ENCODE measurements around the gene FAM186B. TPM values are rescaled to one million over a fixed set of nuclear protein-coding genes. Genes with fewer than 3 reads are reported as not detected.

The FAM186B gene
- total RNA-seq, 1 donor from 2014 or later, result 0.65 TPM

- H3K9me3 ChIP-seq, result no peaks in the 10 kb centered on the region
- no peak for TF ChIP-seq CTCF (IDR thresholded peaks at IDR 0.05)
- H3K27me3 ChIP-seq (ENCODE audit: low read depth), result no peaks in the 10 kb centered on the region
- no peak overlapping the region for H3K27ac ChIP-seq
- peaks cover 20% of the 10 kb centered on the region for H3K4me1 ChIP-seq
- no peak overlapping the region for H3K4me3 ChIP-seq
- intact Hi-C loops (cut with DNase I), result no loop called here
- H3K36me3 ChIP-seq, result peaks cover 63% of the 10 kb centered on the region
- no peak for ATAC-seq
- DNase-seq, result no peak
Observed at GRCh38 chr12:49563951-49564685, 41.3 kb downstream of the FAM186B start.

GRCh38 chr12:49562831-49563230, 42.6 kb downstream of the FAM186B start:
- peaks cover 76% of the 10 kb centered on the region for H3K36me3 ChIP-seq
- ATAC-seq (no peak), DNase-seq (no peak)

GRCh38 chr12:49562233-49562632, 43.2 kb downstream of the FAM186B start:
- intact Hi-C loops (cut with DNase I), result no loop called here
- H3K27me3 ChIP-seq (ENCODE audit: low read depth), result no peaks in the 10 kb centered on the region
- peaks cover 82% of the 10 kb centered on the region for H3K36me3 ChIP-seq
- no peak overlapping the region for H3K4me3 ChIP-seq
- no peak for DNase-seq
- H3K4me1 ChIP-seq, result peaks cover 11% of the 10 kb centered on the region
- no peak for ATAC-seq
- H3K27ac ChIP-seq, result no peak overlapping the region
- no peaks in the 10 kb centered on the region for H3K9me3 ChIP-seq
- no peak for TF ChIP-seq CTCF (IDR thresholded peaks at IDR 0.05)

More at GRCh38 chr12:49562831-49563230, 42.6 kb downstream of the FAM186B start:
- Histone ChIP-seq H3K27me3 (ENCODE audit: low read depth) (no peaks in the 10 kb centered on the region), H3K27ac (no peak overlapping the region), H3K4me1 (peaks cover 15% of the 10 kb centered on the region), H3K9me3 (no peaks in the 10 kb centered on the region), H3K4me3 (no peak overlapping the region)
- intact Hi-C loops (cut with DNase I), result no loop called here
- no peak for TF ChIP-seq CTCF (IDR thresholded peaks at IDR 0.05)

- Histone ChIP-seq H3K27me3 (ENCODE audit: low read depth) (no peaks in the 10 kb centered on the region), H3K4me1 (no peaks in the 10 kb centered on the region), H3K9me3 (no peaks in the 10 kb centered on the region), H3K27ac (no peak overlapping the region), H3K36me3 (peaks cover 93% of the 10 kb centered on the region), H3K4me3 (no peak overlapping the region)
- no peak for TF ChIP-seq CTCF (IDR thresholded peaks at IDR 0.05)
- DNase-seq (no peak), ATAC-seq (no peak)
- intact Hi-C loops (cut with DNase I), result no loop called here
Observed at GRCh38 chr12:49560695-49561094, 44.7 kb downstream of the FAM186B start.

GRCh38 chr12:49559011-49559675, 46.3 kb downstream of the FAM186B start:
- H3K36me3 ChIP-seq, result peaks cover 78% of the 10 kb centered on the region
- no peaks in the 10 kb centered on the region for H3K4me1 ChIP-seq
- DNase-seq, result no peak
- H3K9me3 ChIP-seq, result no peaks in the 10 kb centered on the region
- no peak overlapping the region for H3K4me3 ChIP-seq
- H3K27ac ChIP-seq, result no peak overlapping the region
- TF ChIP-seq CTCF (IDR thresholded peaks at IDR 0.05), result no peak
- no peaks in the 10 kb centered on the region for H3K27me3 ChIP-seq (ENCODE audit: low read depth)
- intact Hi-C loops (cut with DNase I), result no loop called here
- ATAC-seq, result no peak

Measured in lower lobe of right lung (tissue), 2 donors.